Measurements from ENCODE around the gene GALNT11. TPM values are rescaled to one million over a fixed set of nuclear protein-coding genes. Genes with fewer than 3 reads are reported as not detected.
A peak's percentile ranks its signal among the peaks of the same experiment; 100 is the strongest.

GALNT11 gene
- total and polyA plus RNA-seq, 5 experiments from 2014 or later: 31.3 to 58.3 (median 52.1) TPM

- POLR2A ChIA-PET: interaction anchor here (0.9 to 3.8 kb wide), 4 partner anchors 13 to 269 kb away, joined by 3 to 20 read pairs (median 6); partner anchors contain the start of genes GALNT11 and PRKAG2
- Mint-ChIP-seq H3K27me3 (no peaks in the 10 kb centered on the region), H3K4me3 (peak overlapping the region in 7 of 10 donors; percentile 21 to 69 (median 58)), H3K27ac (peak overlapping the region; percentile 58 to 95 (median 87)), H3K4me1 (peaks cover 31 to 50% (median 48%) of the 10 kb centered on the region in 4 donors), H3K36me3 (peaks cover 0 to 52% (median 8%) of the 10 kb centered on the region in 3 donors), H3K9me3 (no peaks in the 10 kb centered on the region)
- ATAC-seq (peak; percentile 28 to 35), DNase-seq (peak in 6 of 10 donors; percentile 31 to 54 (median 43))
These were observed 120.5 kb downstream of the GALNT11 start for GRCh38 chr7:152145853-152146466.

- DNase-seq (no peak), ATAC-seq (no peak)
- Mint-ChIP-seq H3K9me3 (no peaks in the 10 kb centered on the region), H3K27me3 (no peaks in the 10 kb centered on the region), H3K4me3 (no peak overlapping the region), H3K4me1 (peaks cover 24 to 34% (median 30%) of the 10 kb centered on the region in 4 donors), H3K27ac (peak overlapping the region in 4 of 10 donors; percentile 14 to 57 (median 26)), H3K36me3 (peaks cover 5 to 68% (median 15%) of the 10 kb centered on the region in 3 donors)
- POLR2A ChIA-PET: no interaction called here
These were observed 123.2 kb downstream of the GALNT11 start for GRCh38 chr7:152148706-152149105.

GRCh38 chr7:152149363-152149762 is 123.9 kb downstream of the GALNT11 start:
- ATAC-seq (no peak), DNase-seq (no peak)
- peaks cover 20 to 28% (median 23%) of the 10 kb centered on the region in 4 donors for H3K4me1 Mint-ChIP-seq
- no peaks in the 10 kb centered on the region for H3K27me3 Mint-ChIP-seq
- no peak overlapping the region for H3K4me3 Mint-ChIP-seq
- peaks cover 5 to 73% (median 21%) of the 10 kb centered on the region in 3 donors for H3K36me3 Mint-ChIP-seq
- no peaks in the 10 kb centered on the region for H3K9me3 Mint-ChIP-seq
- peak overlapping the region in 6 of 10 donors; percentile 18 to 74 (median 44) for H3K27ac Mint-ChIP-seq
- POLR2A ChIA-PET: interaction anchor here (0.6 kb wide), 1 partner anchor 14 kb away, joined by 3 read pairs; no protein-coding TSS in a partner anchor

- no peak for DNase-seq
- Mint-ChIP-seq H3K4me1 (peaks cover 0 to 6% (median 5%) of the 10 kb centered on the region in 4 donors), H3K9me3 (no peaks in the 10 kb centered on the region), H3K27me3 (no peaks in the 10 kb centered on the region), H3K36me3 (peaks cover 5 to 88% (median 29%) of the 10 kb centered on the region in 3 donors), H3K27ac (peak overlapping the region; percentile 10 to 88 (median 54)), H3K4me3 (no peak overlapping the region)
- POLR2A ChIA-PET: no interaction called here
- ATAC-seq: no peak
These were observed 126.8 kb downstream of the GALNT11 start for GRCh38 chr7:152152267-152152666.

- POLR2A ChIA-PET: no interaction called here
- Mint-ChIP-seq H3K4me3 (peak overlapping the region in 9 of 10 donors; percentile 3 to 55 (median 35)), H3K9me3 (no peaks in the 10 kb centered on the region), H3K27ac (peak overlapping the region; percentile 32 to 86 (median 69)), H3K4me1 (peaks cover 9 to 20% (median 12%) of the 10 kb centered on the region in 4 donors), H3K27me3 (no peaks in the 10 kb centered on the region), H3K36me3 (peaks cover 12 to 88% (median 33%) of the 10 kb centered on the region in 3 donors)
- ATAC-seq: peak; percentile 56 to 63
- DNase-seq: peak in 2 of 10 donors; percentile 2 to 33
These were observed 133.5 kb downstream of the GALNT11 start for GRCh38 chr7:152158801-152159587.

GRCh38 chr7:152161171-152161570 is 135.7 kb downstream of the GALNT11 start:
- ATAC-seq (no peak), DNase-seq (no peak)
- peaks cover 9 to 20% (median 12%) of the 10 kb centered on the region in 4 donors for H3K4me1 Mint-ChIP-seq
- H3K27me3 Mint-ChIP-seq: no peaks in the 10 kb centered on the region
- H3K4me3 Mint-ChIP-seq: no peak overlapping the region
- peak overlapping the region in 4 of 10 donors; percentile 11 to 55 (median 19) for H3K27ac Mint-ChIP-seq
- peaks cover 12 to 85% (median 22%) of the 10 kb centered on the region in 3 donors for H3K36me3 Mint-ChIP-seq
- H3K9me3 Mint-ChIP-seq: no peaks in the 10 kb centered on the region
- POLR2A ChIA-PET: interaction anchor here (0.5 kb wide), 1 partner anchor 16 kb away, joined by 4 read pairs; no protein-coding TSS in a partner anchor

- POLR2A ChIA-PET: no interaction called here
These were observed 136.8 kb downstream of the GALNT11 start for GRCh38 chr7:152162287-152162686.

More at GRCh38 chr7:152162287-152162686, 136.8 kb downstream of the GALNT11 start:
- Mint-ChIP-seq H3K9me3 (no peaks in the 10 kb centered on the region), H3K27ac (peak overlapping the region in 3 of 10 donors; percentile 2 to 24 (median 12)), H3K4me3 (no peak overlapping the region), H3K36me3 (peaks cover 12 to 84% (median 29%) of the 10 kb centered on the region in 3 donors), H3K27me3 (no peaks in the 10 kb centered on the region), H3K4me1 (peaks cover 9 to 20% (median 12%) of the 10 kb centered on the region in 4 donors)
- ATAC-seq (no peak), DNase-seq (no peak)

Other genes starting within 250 kb of the GALNT11 start
- 10 to 100 TPM; 61.3 to 63.5 TPM for gene PRKAG2, start 148.6 kb upstream of the GALNT11 start, total RNA-seq
- 10 to 100 TPM; 29.5 to 34.1 (median 30.7) TPM for gene PRKAG2, start 148.6 kb upstream of the GALNT11 start, polyA plus RNA-seq
- not detected for gene GALNTL5, start 69.2 kb upstream of the GALNT11 start, total RNA-seq
- gene GALNTL5, start 69.2 kb upstream of the GALNT11 start, polyA plus RNA-seq: not detected

All from naive thymus-derived CD8-positive, alpha-beta T cell (primary cell).